HG03039 (cell line): ENCODE data around the gene DLK1.

Experiments
- ATAC-seq: cut with Tn5 transposase; IDR thresholded peaks from one replicate; pipeline ENCODE4 v1.9.1; 2021; ENCODE audit warnings: mild to moderate bottlenecking, moderate library complexity; ENCODE audit not compliant: unreplicated experiment

The DLK1 gene

DNA sequence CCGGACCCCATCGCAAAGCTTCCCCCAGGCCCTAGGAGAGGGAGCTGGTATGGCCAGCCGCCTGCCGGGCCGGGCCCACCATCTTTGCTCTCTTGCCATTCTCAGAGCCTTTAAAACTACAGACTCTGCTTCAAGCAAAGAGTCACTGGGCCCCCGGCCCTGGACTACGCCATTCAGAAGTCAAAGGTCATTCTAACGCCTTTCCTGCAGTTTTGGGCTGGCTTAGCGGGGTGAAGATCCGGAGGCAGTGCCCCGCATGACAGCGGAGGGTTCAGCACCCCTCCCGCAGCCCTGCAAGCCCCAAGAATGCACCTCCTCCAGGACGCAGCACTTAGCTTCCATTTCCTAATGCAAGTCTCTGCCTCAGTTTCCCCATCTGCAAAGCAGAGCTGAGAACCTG lies 61.0 kb downstream of the DLK1 start:
- no peak for ATAC-seq
